HepG2 (cell line): ENCODE measurements around the gene ATG2A. TPM values are rescaled to one million over a fixed set of nuclear protein-coding genes. Genes with fewer than 3 reads are reported as not detected.

Source experiments
- BRF2 ChIP-seq: sonication (generic); formaldehyde crosslinking; IDR thresholded peaks from 2 replicates; pipeline ENCODE4 v1.8.1; 2022; ENCODE audit warnings: mild to moderate bottlenecking, missing genetic modification reagents
- KDM4B ChIP-seq: sonication (generic); formaldehyde crosslinking; IDR thresholded peaks from 2 replicates; pipeline ENCODE4 v1.4.0; 2020; ENCODE audit warnings: missing genetic modification reagents
- MTF2 ChIP-seq: sonication (generic); formaldehyde crosslinking; IDR thresholded peaks from 2 replicates; pipeline ENCODE4 v1.5.0; 2020; ENCODE audit warnings: missing genetic modification reagents, borderline replicate concordance
- REST ChIP-seq, 2 experiments: IDR thresholded peaks; 2 replicates each; pipeline ENCODE4 v1.6.1; 2011 to 2012; ENCODE audit warnings: low read length in 2 of 2, borderline replicate concordance in 1 of 2, low read depth in 1 of 2, mild to moderate bottlenecking in 1 of 2, moderate library complexity in 1 of 2
- TCF12 ChIP-seq, 2 experiments: fragments of 450-650 bp in 1 of 2; sonication (generic) in 1 of 2; formaldehyde crosslinking in 1 of 2; IDR thresholded peaks; 2 replicates each; pipeline versions ENCODE4 v1.6.1 to v1.8.0; 2017 to 2022; ENCODE audit warnings: antibody characterized with exemption in 1 of 2, mild to moderate bottlenecking in 1 of 2, missing genetic modification reagents in 1 of 2, moderate library complexity in 1 of 2
- ZNF260 ChIP-seq: sonication (generic); formaldehyde crosslinking; IDR thresholded peaks from 2 replicates; pipeline ENCODE4 v1.4.0; 2020; ENCODE audit warnings: missing genetic modification reagents, low read depth, mild to moderate bottlenecking, borderline replicate concordance
- polyA plus RNA-seq, 8 experiments: library from polyadenylated mRNA; depleted of rRNA in 3 of 8; stranded (reverse) in 7 of 8; unstranded in 1 of 8; fragments of >200 nt; fragmentation: Illumina TruSeq in 4 of 8; extraction: Trizol in 4 of 8; gene quantifications; 2 replicates each; pipeline versions ENCODE4 v1.2.1 to v1.2.3, GENCODE V29; 2011 to 2016; ENCODE audit warnings: low read depth in 4 of 8, missing spikeins in 1 of 8, mixed read lengths in 1 of 8; ENCODE audit not compliant: insufficient read depth in 1 of 8
- total RNA-seq, 5 experiments: library from RNA; depleted of rRNA; stranded (reverse); fragments of >200 nt; fragmentation: Illumina TruSeq; extraction: Trizol; gene quantifications; 2 replicates each; pipeline ENCODE4 v1.2.3, GENCODE V29; 2016; ENCODE audit warnings: low read depth in 1 of 5

The ATG2A gene
- total and polyA plus RNA-seq, 2 of the 13 experiments (the other 11 are each of a cell fraction or from before 2014, with no cell fraction given) = 6.7 to 8.0 TPM

GRCh38 chr11:64896448-64897022 is 20.5 kb downstream of the ATG2A start (continued):
- TF ChIP-seq BRF2 (CRISPR knock-in tag) = no peak
- no peak for TF ChIP-seq REST (IDR thresholded peaks at IDR 0.05; ENCODE audit: borderline replicate concordance in 1 of 2, low read depth in 1 of 2, low read length in 2 of 2)
- TF ChIP-seq TCF12 (IDR thresholded peaks at IDR 0.05) = no peak
- no peak for TF ChIP-seq TCF12 (CRISPR knock-in tag; IDR thresholded peaks at IDR 0.05)
- TF ChIP-seq KDM4B (CRISPR knock-in tag) = no peak
- no peak for TF ChIP-seq ZNF260
- no peak for TF ChIP-seq MTF2 (CRISPR knock-in tag)
- TF ChIP-seq, all 625 proteins: peak for 0
